Measurements from ENCODE around the gene GNAO1. TPM values are rescaled to one million over a fixed set of nuclear protein-coding genes. Genes with fewer than 3 reads are reported as not detected.

The GNAO1 gene
- total and polyA plus RNA-seq, 2 of the 13 experiments (the other 11 are each of a cell fraction or from before 2014, with no cell fraction given): not detected

- DNase-seq (ENCODE audit: low spot score) (no peak), ATAC-seq (no peak), FAIRE-seq (no peak)
- H3K27me3 ChIP-seq (ENCODE audit: control insufficient read depth in 1 of 2, insufficient read depth in 2 of 2, low read length in 2 of 2): peaks cover 2 to 17% of the 10 kb centered on the region in 2 experiments; a peak in 4 of 5 replicates
- no peak overlapping the region for H2AFZ ChIP-seq (ENCODE audit: low read length)
- no peaks in the 10 kb centered on the region for H3K4me1 ChIP-seq (ENCODE audit: insufficient read depth, low read length)
- no peaks in the 10 kb centered on the region for H3K9me3 ChIP-seq (ENCODE audit: low read length)
- intact Hi-C loops (cut with micrococcal nuclease; ENCODE audit: unreplicated experiment): no loop called here
- H3K36me3 ChIP-seq (replicated peaks in 1 of 2; ENCODE audit: control insufficient read depth in 1 of 2, insufficient read depth in 2 of 2, low read length in 2 of 2): no peaks in the 10 kb centered on the region
- TF ChIP-seq FOXP1 (IDR thresholded peaks at IDR 0.05) (no peak), FOXP1 (CRISPR knock-in tag; IDR thresholded peaks at IDR 0.05) (no peak)
- POLR2A ChIA-PET: no interaction called here
- no TSS peak for BruUV-seq (replicated peaks)
- in situ Hi-C loops (cut with HindIII; ENCODE audit: extremely low pct_ligation_motif_present, low pct_unique_long_range_greater_than_20kb): no loop called here
- H3K27ac ChIP-seq (ENCODE audit: extremely low read length, insufficient read depth, low read length): no peak overlapping the region
- WGBS (ENCODE audit: low lambda C conversion rate): 17% methylated on average over 4 of the region's 4 CpGs
- no peak overlapping the region for H3K4me2 ChIP-seq (ENCODE audit: low read depth, low read length)
- CTCF ChIA-PET (ENCODE audit: low intra/inter-chr PET ratio, low total read pairs): no interaction called here
- H3K9ac ChIP-seq (ENCODE audit: insufficient read depth, low read depth, low read length): no peak overlapping the region
- no peak overlapping the region for H3K4me3 ChIP-seq (replicated peaks in 1 of 3; ENCODE audit: insufficient read depth in 1 of 3, low read depth in 2 of 3, low read length in 3 of 3)
- H3K79me2 ChIP-seq (ENCODE audit: insufficient read depth, low read length): no peaks in the 10 kb centered on the region
- no peaks in the 10 kb centered on the region for H4K20me1 ChIP-seq (ENCODE audit: insufficient read depth, low read length)
These were observed 7.4 kb downstream of the GNAO1 start for GRCh38 chr16:56198755-56199114.

- in situ Hi-C loops (cut with HindIII; ENCODE audit: extremely low pct_ligation_motif_present, low pct_unique_long_range_greater_than_20kb) (no loop called here), intact Hi-C loops (cut with micrococcal nuclease; ENCODE audit: unreplicated experiment) (no loop called here)
- Histone ChIP-seq H3K79me2 (ENCODE audit: insufficient read depth, low read length) (no peaks in the 10 kb centered on the region), H3K9me3 (ENCODE audit: low read length) (no peaks in the 10 kb centered on the region), H3K27me3 (ENCODE audit: control insufficient read depth in 1 of 2, insufficient read depth in 2 of 2, low read length in 2 of 2) (peaks cover 2 to 12% of the 10 kb centered on the region in 2 experiments; a peak in 2 of 5 replicates), H3K9ac (ENCODE audit: insufficient read depth, low read depth, low read length) (no peak overlapping the region), H3K4me3 (replicated peaks in 1 of 3; ENCODE audit: insufficient read depth in 1 of 3, low read depth in 2 of 3, low read length in 3 of 3) (no peak overlapping the region), H3K4me2 (ENCODE audit: low read depth, low read length) (no peak overlapping the region), H3K36me3 (replicated peaks in 1 of 2; ENCODE audit: control insufficient read depth in 1 of 2, insufficient read depth in 2 of 2, low read length in 2 of 2) (no peaks in the 10 kb centered on the region), H3K4me1 (ENCODE audit: insufficient read depth, low read length) (no peaks in the 10 kb centered on the region), H2AFZ (ENCODE audit: low read length) (no peak overlapping the region), H4K20me1 (ENCODE audit: insufficient read depth, low read length) (no peaks in the 10 kb centered on the region), H3K27ac (ENCODE audit: extremely low read length, insufficient read depth, low read length) (no peak overlapping the region)
- no peak for FAIRE-seq
- POLR2A ChIA-PET: no interaction called here
- DNase-seq (ENCODE audit: low spot score): no peak
- no peak for ATAC-seq
- WGBS (ENCODE audit: low lambda C conversion rate): 2% methylated on average over 2 of the region's 2 CpGs
- no TSS peak for BruUV-seq (replicated peaks)
- CTCF ChIA-PET (ENCODE audit: low intra/inter-chr PET ratio, low total read pairs): no interaction called here
- TF ChIP-seq NFYB (CRISPR knock-in tag; IDR thresholded peaks at IDR 0.05) (no peak), RBM39 (IDR thresholded peaks at IDR 0.05; ENCODE audit: low read depth, low read length, poor library complexity, severe bottlenecking) (no peak), TARDBP (CRISPR knock-in tag; IDR thresholded peaks at IDR 0.05) (no peak), NPAS2 (CRISPR knock-in tag; IDR thresholded peaks at IDR 0.05; ENCODE audit: borderline replicate concordance) (no peak), ZNF781 (CRISPR knock-in tag; IDR thresholded peaks at IDR 0.05; ENCODE audit: borderline replicate concordance, not compliant biosample characterization) (no peak), ASH2L (IDR thresholded peaks at IDR 0.05; ENCODE audit: insufficient read length, low read depth, low read length) (no peak), ZNF367 (CRISPR knock-in tag; IDR thresholded peaks at IDR 0.05; ENCODE audit: borderline replicate concordance) (no peak), ZNF382 (CRISPR knock-in tag; IDR thresholded peaks at IDR 0.05; ENCODE audit: borderline replicate concordance) (no peak), SMARCC2 (IDR thresholded peaks at IDR 0.05) (no peak), ELF4 (CRISPR knock-in tag; IDR thresholded peaks at IDR 0.05; ENCODE audit: borderline replicate concordance) (no peak), AKNA (CRISPR knock-in tag; IDR thresholded peaks at IDR 0.05; ENCODE audit: borderline replicate concordance) (no peak), MAF1 (CRISPR knock-in tag; IDR thresholded peaks at IDR 0.05; ENCODE audit: borderline replicate concordance) (no peak), ZNF205 (CRISPR knock-in tag; IDR thresholded peaks at IDR 0.05) (no peak)
These were observed 7.9 kb downstream of the GNAO1 start for GRCh38 chr16:56199164-56199563.

Data from HepG2 (cell line).